ENCODE data around the gene CACNA2D3.

The CACNA2D3 gene

GRCh38 chr3:54393150-54393549 is 270.8 kb downstream of the CACNA2D3 start:
- TF ChIP-seq CTCF (IDR thresholded peaks at IDR 0.05; ENCODE audit: low read depth, low read length), result no peak
- DNase-seq (ENCODE audit: low read depth, low spot score), result no peak
- no peak overlapping the region for H3K4me3 ChIP-seq (ENCODE audit: low read depth, low read length)
- in situ Hi-C loops (cut with HindIII; ENCODE audit: low sequenced_read_pairs), result no loop called here

GRCh38 chr3:54408328-54408727 is 286.0 kb downstream of the CACNA2D3 start:
- no peak for DNase-seq (ENCODE audit: low read depth, low spot score)
- H3K4me3 ChIP-seq (ENCODE audit: low read depth, low read length), result no peak overlapping the region
- in situ Hi-C loops (cut with HindIII; ENCODE audit: low sequenced_read_pairs), result no loop called here
- no peak for TF ChIP-seq CTCF (IDR thresholded peaks at IDR 0.05; ENCODE audit: low read depth, low read length)

- TF ChIP-seq CTCF (IDR thresholded peaks at IDR 0.05; ENCODE audit: low read depth, low read length), result no peak
- in situ Hi-C loops (cut with HindIII; ENCODE audit: low sequenced_read_pairs), result no loop called here
- no peak overlapping the region for H3K4me3 ChIP-seq (ENCODE audit: low read depth, low read length)
- DNase-seq (ENCODE audit: low read depth, low spot score), result no peak
Measured at GRCh38 chr3:54421943-54422342, 299.6 kb downstream of the CACNA2D3 start.

GRCh38 chr3:54424292-54424691 is 301.9 kb downstream of the CACNA2D3 start:
- in situ Hi-C loops (cut with HindIII; ENCODE audit: low sequenced_read_pairs), result no loop called here
- H3K4me3 ChIP-seq (ENCODE audit: low read depth, low read length), result no peak overlapping the region
- no peak for DNase-seq (ENCODE audit: low read depth, low spot score)
- TF ChIP-seq CTCF (IDR thresholded peaks at IDR 0.05; ENCODE audit: low read depth, low read length), result no peak

GRCh38 chr3:54426381-54426780 is 304.0 kb downstream of the CACNA2D3 start:
- DNase-seq (ENCODE audit: low read depth, low spot score), result no peak
- no peak overlapping the region for H3K4me3 ChIP-seq (ENCODE audit: low read depth, low read length)
- in situ Hi-C loops (cut with HindIII; ENCODE audit: low sequenced_read_pairs), result no loop called here
- TF ChIP-seq CTCF (IDR thresholded peaks at IDR 0.05; ENCODE audit: low read depth, low read length), result no peak

- TF ChIP-seq CTCF (IDR thresholded peaks at IDR 0.05; ENCODE audit: low read depth, low read length), result no peak
- no peak for DNase-seq (ENCODE audit: low read depth, low spot score)
- in situ Hi-C loops (cut with HindIII; ENCODE audit: low sequenced_read_pairs), result no loop called here
- no peak overlapping the region for H3K4me3 ChIP-seq (ENCODE audit: low read depth, low read length)
Measured at GRCh38 chr3:54427501-54427900, 305.1 kb downstream of the CACNA2D3 start.
